ENCODE results near the gene RAB3D.

DNA sequence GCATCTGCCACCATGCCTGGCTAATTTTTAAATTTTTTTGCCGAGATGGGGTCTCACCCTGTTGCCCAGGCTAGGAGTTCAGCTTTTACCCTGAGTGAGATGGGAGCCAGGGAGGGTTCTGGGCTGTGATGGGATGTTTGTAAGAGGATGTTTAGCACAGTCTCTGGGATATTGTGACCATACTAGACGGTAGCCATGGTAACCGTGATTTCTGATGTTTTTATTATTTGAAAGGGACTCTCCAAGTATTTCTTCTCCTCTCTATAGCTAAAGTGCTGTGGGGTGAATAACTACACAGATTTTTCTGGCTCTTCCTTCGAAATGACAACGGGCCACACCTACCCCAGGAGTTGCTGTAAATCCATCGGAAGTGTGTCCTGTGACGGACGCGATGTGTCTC is 33.1 kb downstream of the RAB3D start:
- no peak for TF ChIP-seq POLR2A (IDR thresholded peaks at IDR 0.05)
- TF ChIP-seq, protein P1, sequence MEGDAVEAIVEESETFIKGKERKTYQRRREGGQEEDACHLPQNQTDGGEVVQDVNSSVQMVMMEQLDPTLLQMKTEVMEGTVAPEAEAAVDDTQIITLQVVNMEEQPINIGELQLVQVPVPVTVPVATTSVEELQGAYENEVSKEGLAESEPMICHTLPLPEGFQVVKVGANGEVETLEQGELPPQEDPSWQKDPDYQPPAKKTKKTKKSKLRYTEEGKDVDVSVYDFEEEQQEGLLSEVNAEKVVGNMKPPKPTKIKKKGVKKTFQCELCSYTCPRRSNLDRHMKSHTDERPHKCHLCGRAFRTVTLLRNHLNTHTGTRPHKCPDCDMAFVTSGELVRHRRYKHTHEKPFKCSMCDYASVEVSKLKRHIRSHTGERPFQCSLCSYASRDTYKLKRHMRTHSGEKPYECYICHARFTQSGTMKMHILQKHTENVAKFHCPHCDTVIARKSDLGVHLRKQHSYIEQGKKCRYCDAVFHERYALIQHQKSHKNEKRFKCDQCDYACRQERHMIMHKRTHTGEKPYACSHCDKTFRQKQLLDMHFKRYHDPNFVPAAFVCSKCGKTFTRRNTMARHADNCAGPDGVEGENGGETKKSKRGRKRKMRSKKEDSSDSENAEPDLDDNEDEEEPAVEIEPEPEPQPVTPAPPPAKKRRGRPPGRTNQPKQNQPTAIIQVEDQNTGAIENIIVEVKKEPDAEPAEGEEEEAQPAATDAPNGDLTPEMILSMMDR (IDR thresholded peaks at IDR 0.05) = no peak
